Lower leg skin (tissue), 4 donors: ENCODE data around the gene VPS39. TPM values are rescaled to one million over a fixed set of nuclear protein-coding genes. Genes with fewer than 3 reads are reported as not detected.
"Not testable (repeated sequence)": the region's sequence is repeated elsewhere in the genome, so short reads cannot be mapped to it uniquely, and the experiment has no call there.

ENCODE experiments used
- DNase-seq, 2 donors: peaks; one replicate each; pipeline ENCODE4 v3.0.0-alpha.2; 2019; ENCODE audit warnings: low spot score in 2 of 2
- H3K4me3 ChIP-seq: fragments of 200-600 bp; sonication (generic); 2 replicates; pipeline ENCODE4 v1.5.1; 2017; ENCODE audit warnings: mild to moderate bottlenecking, low read depth; ENCODE audit not compliant: poor library complexity, severe bottlenecking
- POLR2A ChIP-seq, 2 donors: fragments of 450-650 bp; IDR thresholded peaks; one replicate each; pipeline ENCODE4 v1.6.1; 2016 to 2017; ENCODE audit warnings: antibody characterized with exemption in 2 of 2, mild to moderate bottlenecking in 1 of 2, moderate library complexity in 1 of 2
- WGBS, 2 donors: methylation state at CpG; one replicate each; pipeline ENCODE4 v1.1.5; 2018; 5-methylcytosine and 5-hydroxymethylcytosine counted together
- intact Hi-C: fragments of 100-400 bp; cut with DNase I; formaldehyde crosslinking; loops from one replicate; pipeline ENCODE4 v1.15.0; 2023; ENCODE audit warnings: low total_unique reads
- total RNA-seq, 4 donors: library from RNA; depleted of rRNA; stranded (reverse); fragments of >200 nt; gene quantifications; one replicate each; pipeline ENCODE4 v1.1.0, GENCODE V29; 2016
- TF ChIP-seq, protein P1 (sequence below), 3 donors: fragments of 450-650 bp; IDR thresholded peaks; one replicate each; pipeline ENCODE4 v1.5.1; 2016; ENCODE audit warnings: antibody characterized with exemption in 3 of 3, mild to moderate bottlenecking in 3 of 3, moderate library complexity in 2 of 3

The VPS39 gene
- total RNA-seq, 4 donors from 2014 or later = 41.8 to 64.6 (median 51.5) TPM

DNA sequence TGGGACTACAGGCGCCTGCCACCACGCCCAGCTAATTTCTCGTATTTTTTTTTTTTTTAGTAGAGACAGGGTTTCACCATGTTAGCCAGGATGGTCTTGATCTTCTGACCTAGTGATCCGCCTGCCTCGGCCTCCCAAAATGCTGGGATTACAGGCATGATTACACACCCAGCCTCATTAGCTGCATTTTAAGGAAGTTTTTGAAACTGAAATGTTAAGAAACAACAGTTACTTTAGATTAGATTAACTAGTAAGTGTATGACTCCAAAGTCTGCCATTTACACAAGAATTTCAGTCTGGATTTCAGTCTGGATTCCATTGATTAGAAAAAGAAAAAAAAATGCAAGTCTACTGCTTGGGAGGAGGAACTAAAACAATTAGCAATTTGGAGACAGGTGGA, 24.5 kb upstream of the VPS39 start:
- intact Hi-C loops = no loop called here
- DNase-seq = no peak
- 76 to 79% methylated on average over 5 of the region's 5 CpGs for WGBS, 2 donors
- H3K4me3 ChIP-seq = no peak overlapping the region
- no peak for TF ChIP-seq POLR2A (IDR thresholded peaks at IDR 0.05)
- TF ChIP-seq, protein P1, sequence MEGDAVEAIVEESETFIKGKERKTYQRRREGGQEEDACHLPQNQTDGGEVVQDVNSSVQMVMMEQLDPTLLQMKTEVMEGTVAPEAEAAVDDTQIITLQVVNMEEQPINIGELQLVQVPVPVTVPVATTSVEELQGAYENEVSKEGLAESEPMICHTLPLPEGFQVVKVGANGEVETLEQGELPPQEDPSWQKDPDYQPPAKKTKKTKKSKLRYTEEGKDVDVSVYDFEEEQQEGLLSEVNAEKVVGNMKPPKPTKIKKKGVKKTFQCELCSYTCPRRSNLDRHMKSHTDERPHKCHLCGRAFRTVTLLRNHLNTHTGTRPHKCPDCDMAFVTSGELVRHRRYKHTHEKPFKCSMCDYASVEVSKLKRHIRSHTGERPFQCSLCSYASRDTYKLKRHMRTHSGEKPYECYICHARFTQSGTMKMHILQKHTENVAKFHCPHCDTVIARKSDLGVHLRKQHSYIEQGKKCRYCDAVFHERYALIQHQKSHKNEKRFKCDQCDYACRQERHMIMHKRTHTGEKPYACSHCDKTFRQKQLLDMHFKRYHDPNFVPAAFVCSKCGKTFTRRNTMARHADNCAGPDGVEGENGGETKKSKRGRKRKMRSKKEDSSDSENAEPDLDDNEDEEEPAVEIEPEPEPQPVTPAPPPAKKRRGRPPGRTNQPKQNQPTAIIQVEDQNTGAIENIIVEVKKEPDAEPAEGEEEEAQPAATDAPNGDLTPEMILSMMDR (IDR thresholded peaks at IDR 0.05) = no peak

DNA sequence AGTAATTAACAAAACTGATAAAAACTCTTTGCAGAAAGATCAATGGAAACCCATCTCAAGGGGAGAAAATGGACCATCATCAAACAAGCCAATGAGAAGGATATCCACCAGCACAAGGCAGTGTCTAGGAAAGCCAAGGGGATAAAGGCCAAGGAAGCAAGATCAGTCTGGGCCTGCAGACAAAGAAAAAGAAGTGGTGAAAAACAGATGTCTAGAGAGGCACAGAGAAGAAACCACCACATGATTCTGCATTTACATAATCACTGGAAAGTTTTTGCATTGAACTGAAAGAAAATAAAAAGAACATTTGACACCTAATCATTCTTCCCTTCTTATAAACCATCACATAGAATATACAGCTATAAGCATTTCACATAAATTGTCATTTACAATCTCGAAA, 23.0 kb upstream of the VPS39 start:
- intact Hi-C loops = no loop called here
- TF ChIP-seq, protein P1 (IDR thresholded peaks at IDR 0.05) = no peak
- TF ChIP-seq POLR2A (IDR thresholded peaks at IDR 0.05) = no peak
- 91 to 98% methylated on average over 1 of the region's 1 CpG for WGBS, 2 donors
- DNase-seq = no peak
- H3K4me3 ChIP-seq = no peak overlapping the region

DNA sequence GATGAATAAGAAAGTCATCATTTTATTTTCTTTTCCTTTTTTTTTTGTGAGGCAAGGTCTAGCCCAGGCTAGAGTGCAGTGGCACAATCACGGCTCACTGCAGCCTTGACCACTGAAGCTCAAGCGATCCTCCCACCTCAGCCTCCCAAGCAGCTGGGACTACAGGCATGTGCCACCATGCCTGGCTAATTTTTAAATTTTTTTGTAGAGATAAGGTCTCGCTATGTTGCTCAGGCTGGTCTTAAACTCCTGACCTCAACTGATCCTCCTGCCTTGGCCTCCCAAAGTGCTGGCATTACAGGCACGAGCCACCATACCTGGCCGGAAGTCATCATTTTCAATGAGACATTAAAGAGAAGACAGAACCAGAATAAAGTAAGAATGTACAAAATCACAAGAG, 20.9 kb upstream of the VPS39 start:
- intact Hi-C loops, DNase-seq, H3K4me3 ChIP-seq: not testable (repeated sequence)
- WGBS, 2 donors = 92 to 95% methylated on average over 5 of the region's 5 CpGs

DNA sequence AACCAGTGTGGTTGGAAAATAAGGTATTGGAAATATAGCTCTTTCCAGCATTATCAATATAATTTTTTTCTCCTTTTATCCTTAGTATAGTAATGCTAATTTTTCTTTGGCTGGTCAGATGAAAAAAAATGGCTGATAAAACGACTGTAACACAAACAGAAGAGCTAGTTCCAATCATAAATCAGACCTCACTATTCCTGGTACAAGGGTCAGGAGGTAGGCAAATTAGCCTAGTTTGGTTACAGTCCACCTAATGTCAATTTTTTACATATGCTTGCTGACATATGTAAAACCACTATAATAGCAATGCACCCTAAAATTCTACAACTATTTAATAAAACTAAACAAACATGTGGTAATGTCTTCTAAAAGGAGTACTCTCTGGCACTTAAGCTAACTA, 19.9 kb upstream of the VPS39 start:
- DNase-seq = no peak
- no peak overlapping the region for H3K4me3 ChIP-seq
- TF ChIP-seq, protein P1 (IDR thresholded peaks at IDR 0.05) = no peak
- TF ChIP-seq POLR2A (IDR thresholded peaks at IDR 0.05) = no peak
- 74 to 80% methylated on average over 1 of the region's 1 CpG for WGBS, 2 donors
- intact Hi-C loops = no loop called here

DNA sequence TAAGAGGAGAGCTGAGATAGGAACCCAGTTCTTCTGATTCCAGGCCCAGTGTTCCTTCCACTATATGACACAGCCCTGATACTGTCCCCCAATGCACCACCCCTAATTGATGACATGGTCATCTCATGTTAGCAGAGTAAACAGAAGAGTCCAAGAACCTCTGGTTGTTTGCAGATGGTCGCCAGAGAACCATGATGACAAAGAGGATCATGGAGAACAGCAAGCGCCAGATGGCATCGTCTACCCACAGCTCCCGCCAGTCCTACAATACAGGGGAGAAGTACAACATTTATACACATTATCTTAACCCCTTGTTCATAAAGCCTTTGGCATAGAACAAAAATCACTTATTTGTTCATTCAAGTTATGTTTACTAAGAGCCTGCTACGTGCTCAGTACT, 18.5 kb upstream of the VPS39 start:
- H3K4me3 ChIP-seq = no peak overlapping the region
- intact Hi-C loops = no loop called here
- TF ChIP-seq, protein P1 (IDR thresholded peaks at IDR 0.05) = no peak
- no peak for TF ChIP-seq POLR2A (IDR thresholded peaks at IDR 0.05)
- DNase-seq = no peak
- WGBS, 2 donors = 87 to 95% methylated on average over 5 of the region's 5 CpGs

DNA sequence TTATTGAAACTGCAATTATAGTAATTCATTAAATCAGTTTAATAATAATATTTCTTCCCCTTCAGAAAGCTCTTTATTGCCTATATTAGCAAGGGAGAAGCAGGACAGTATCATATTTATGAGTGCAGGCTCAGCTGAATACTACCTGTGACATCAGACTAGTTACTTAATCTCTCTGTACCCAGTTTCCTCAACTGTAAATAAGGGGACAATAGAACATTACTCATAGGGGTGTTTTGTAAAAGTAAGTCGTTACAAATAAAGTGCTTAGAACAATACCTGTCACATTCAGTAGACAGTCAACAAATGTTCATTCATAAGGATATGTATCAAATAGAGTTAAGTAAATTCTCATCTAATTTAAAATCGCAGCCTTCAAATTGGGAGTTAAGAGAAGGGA, 12.1 kb upstream of the VPS39 start:
- no peak overlapping the region for H3K4me3 ChIP-seq
- 50% methylated on average over 2 of the region's 2 CpGs for WGBS, 2 donors
- no peak for TF ChIP-seq POLR2A (IDR thresholded peaks at IDR 0.05)
- TF ChIP-seq, protein P1 (IDR thresholded peaks at IDR 0.05) = no peak
- intact Hi-C loops = no loop called here
- DNase-seq = no peak
